Epidermal melanocyte (primary cell): Measurements from ENCODE around the gene INPPL1.

Experiments used
- DNase-seq: peaks from one replicate; pipeline ENCODE4 v3.0.0; 2011; ENCODE audit warnings: low spot score; ENCODE audit not compliant: insufficient read length

Gene INPPL1

GRCh38 chr11:72232260-72233055 is 7.9 kb downstream of the INPPL1 start:
- no peak for DNase-seq

- DNase-seq: no peak
These were observed 8.6 kb downstream of the INPPL1 start for GRCh38 chr11:72233056-72233772.

GRCh38 chr11:72233773-72234513 is 9.4 kb downstream of the INPPL1 start:
- DNase-seq: no peak

GRCh38 chr11:72234514-72234830 is 9.9 kb downstream of the INPPL1 start:
- no peak for DNase-seq

GRCh38 chr11:72234920-72235319 is 10.4 kb downstream of the INPPL1 start:
- no peak for DNase-seq

GRCh38 chr11:72235351-72236057 is 10.9 kb downstream of the INPPL1 start:
- no peak for DNase-seq

GRCh38 chr11:72236083-72236697 is 11.6 kb downstream of the INPPL1 start:
- no peak for DNase-seq

- no peak for DNase-seq
These were observed 12.2 kb downstream of the INPPL1 start for GRCh38 chr11:72236774-72237111.

GRCh38 chr11:72237112-72237931 is 12.8 kb downstream of the INPPL1 start:
- no peak for DNase-seq

GRCh38 chr11:72238040-72238450 is 13.5 kb downstream of the INPPL1 start:
- peak; percentile 65 for DNase-seq

GRCh38 chr11:72238492-72239312 is 14.1 kb downstream of the INPPL1 start:
- DNase-seq: no peak

- no peak for DNase-seq
These were observed 14.8 kb downstream of the INPPL1 start for GRCh38 chr11:72239313-72239848.

- no peak for DNase-seq
These were observed 15.4 kb downstream of the INPPL1 start for GRCh38 chr11:72239849-72240460.

- DNase-seq: no peak
These were observed 16.1 kb downstream of the INPPL1 start for GRCh38 chr11:72240461-72241290.

- no peak for DNase-seq
These were observed 16.8 kb downstream of the INPPL1 start for GRCh38 chr11:72241291-72241781.

GRCh38 chr11:72242141-72242540 is 17.6 kb downstream of the INPPL1 start:
- no peak for DNase-seq

GRCh38 chr11:72243173-72244059 is 18.8 kb downstream of the INPPL1 start:
- DNase-seq: no peak
